Measurements from ENCODE around the gene DLG5.

Gene DLG5

GRCh38 chr10:77943121-77943901, 16.8 kb upstream of the DLG5 start:
- DNase-seq = no peak

GRCh38 chr10:77941790-77942189, 15.2 kb upstream of the DLG5 start:
- no peak for DNase-seq

- DNase-seq = no peak
These were observed 14.1 kb upstream of the DLG5 start for GRCh38 chr10:77940627-77941026.

DNA sequence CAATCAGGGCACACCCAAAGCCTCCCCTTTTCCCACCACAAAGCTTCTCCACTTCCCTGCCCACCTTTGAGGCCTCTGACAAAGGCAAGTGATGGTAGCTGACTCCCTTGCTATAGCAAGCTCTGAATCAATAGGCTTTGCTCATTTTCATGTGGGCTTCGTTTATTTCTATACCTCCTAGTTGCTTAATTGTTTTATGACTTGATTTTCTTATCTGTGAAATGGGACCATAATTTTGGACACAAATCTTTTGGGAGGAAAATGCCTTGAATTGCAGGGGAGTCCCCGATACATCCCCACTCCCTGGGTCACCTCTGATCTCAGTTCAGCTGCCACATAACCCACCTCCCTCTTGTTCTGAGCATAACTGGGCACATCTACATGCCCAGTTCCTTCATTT, 13.7 kb upstream of the DLG5 start:
- DNase-seq = no peak

GRCh38 chr10:77939561-77940001, 13.0 kb upstream of the DLG5 start:
- DNase-seq = no peak

DNA sequence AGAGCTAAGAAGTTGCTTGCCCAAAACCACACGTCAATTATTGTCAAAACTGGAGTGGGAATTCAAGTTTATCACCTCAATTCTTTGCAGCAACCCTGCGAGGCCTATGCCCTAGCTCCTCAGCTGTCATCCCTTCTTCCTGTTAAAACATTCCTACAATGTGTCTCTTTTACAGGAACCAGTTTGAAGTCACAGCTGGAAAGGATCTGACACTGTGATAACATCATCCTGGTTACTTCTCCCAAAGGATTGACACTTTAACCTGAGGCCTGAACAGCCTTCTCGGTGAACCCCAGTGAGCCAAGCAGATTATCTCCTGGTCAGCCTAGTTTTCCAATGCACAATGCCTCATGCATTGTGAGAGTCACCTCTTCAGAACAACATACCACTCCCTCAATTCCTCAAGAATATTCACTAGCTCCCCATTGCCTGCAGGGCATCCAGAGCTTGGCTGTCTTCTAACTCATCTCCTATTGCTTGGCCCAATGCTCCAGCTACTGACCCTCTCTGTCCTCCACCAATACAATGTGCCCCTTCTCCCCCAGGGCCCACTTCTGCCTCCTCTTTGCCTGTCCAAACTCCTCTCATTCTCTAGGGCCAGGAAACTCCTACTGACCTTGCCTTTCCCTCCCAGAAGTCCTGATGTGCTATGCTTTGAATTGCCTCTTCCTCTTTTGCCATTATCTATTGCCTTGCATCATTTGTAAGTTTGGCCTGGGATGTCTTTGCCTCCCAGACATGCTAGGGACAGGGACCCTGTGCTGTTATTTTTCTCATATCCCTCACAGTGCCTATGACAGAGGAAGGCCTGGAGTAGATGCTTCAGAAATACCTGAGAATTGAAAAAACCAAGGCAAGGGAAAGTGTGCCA, 10.4 kb upstream of the DLG5 start:
- DNase-seq = no peak

DNA sequence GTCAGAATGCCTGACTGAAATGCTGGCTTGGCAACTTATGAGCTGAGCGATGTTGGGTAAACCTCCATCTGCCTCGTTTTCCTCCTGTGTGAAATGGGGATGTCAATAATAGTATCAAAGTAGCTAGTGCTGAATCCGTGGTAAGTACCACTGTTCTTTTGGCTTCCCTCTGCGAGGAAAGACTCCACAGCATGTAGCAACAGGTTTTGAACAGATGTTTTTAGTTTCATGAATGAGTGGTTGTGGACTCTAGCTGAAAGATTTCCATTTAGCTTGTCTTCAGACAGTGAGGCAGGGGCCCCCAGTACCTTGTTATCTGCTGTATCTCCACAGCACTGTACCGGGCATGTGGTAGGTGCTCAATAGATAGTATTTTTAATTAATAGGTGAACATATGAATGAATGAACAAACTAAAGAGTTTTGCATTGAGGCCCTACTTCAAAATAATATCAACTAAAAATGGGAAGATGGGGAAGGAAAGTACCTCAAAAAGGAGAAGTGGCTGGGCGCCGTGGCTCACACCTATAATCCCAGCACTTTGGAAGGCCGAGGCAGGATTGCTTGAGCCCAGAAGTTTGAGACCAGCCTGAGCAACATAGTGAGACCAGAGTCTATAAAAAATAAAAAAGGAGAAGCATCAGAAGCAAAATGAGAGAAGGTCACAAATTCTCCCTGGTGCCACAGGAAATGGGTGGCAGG, 5.6 kb upstream of the DLG5 start:
- DNase-seq = no peak

GRCh38 chr10:77927402-77928246, 1.1 kb upstream of the DLG5 start:
- DNase-seq = no peak

DNA sequence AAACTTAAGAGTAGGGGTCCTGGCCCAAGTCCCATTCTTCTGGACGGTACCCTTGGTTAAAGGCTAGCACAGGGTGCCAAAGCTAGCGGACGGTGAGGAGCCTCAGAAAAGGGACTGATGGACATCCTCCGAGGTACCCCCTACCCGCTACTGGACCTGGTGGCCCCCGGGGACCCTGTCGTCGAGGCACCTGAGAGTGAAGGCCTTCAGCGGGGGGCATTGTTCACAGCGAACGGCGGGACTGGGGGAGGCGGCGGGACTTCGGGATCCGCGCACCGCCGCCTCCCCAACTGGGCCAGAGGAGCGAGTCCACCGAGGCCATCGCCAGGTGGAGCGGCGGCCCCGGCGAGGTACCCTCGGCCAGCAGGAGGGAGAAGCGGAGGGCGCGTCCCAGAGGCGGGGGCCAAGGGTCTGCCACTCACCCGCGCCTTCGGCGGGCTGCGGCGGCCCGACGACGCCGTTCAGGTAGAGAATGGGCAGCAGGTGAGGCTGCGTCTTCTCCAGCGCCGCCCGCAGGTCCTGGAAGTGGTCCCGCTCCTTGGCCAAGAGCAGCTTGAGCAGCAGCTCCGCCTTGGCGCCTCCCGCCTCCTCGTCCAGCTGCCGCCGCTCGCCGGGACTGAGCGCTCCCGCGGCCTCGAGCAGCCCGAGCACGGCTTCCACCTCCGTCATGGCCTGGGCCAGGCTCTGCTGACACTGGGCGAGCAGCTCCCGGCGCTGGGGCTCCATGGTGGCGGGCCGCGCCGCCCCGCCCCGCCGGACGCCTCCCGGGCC, 575 bp downstream of the DLG5 start:
- no peak for DNase-seq

DNA sequence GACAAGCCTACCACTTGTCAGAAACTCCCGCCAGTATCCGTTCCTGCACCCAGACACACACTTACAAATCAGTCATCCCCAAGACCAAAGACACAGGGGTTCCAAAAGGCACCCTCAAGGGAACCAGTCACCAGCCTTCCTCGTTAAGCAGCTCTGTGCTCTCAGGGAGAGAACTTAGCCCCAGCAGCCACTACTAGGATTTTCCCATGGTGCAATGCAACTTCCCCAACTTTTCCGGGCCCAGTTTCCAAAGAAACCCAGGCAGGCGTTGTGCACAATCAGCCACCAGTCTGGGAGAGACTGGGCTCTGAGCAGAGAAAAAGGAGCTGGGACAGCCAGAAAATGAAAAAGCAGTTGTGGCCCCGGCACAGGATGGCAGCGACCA, 1.2 kb downstream of the DLG5 start:
- DNase-seq = no peak

GRCh38 chr10:77922566-77923179, 3.9 kb downstream of the DLG5 start:
- no peak for DNase-seq

- DNase-seq = no peak
These were observed 4.5 kb downstream of the DLG5 start for GRCh38 chr10:77922055-77922454.

DNA sequence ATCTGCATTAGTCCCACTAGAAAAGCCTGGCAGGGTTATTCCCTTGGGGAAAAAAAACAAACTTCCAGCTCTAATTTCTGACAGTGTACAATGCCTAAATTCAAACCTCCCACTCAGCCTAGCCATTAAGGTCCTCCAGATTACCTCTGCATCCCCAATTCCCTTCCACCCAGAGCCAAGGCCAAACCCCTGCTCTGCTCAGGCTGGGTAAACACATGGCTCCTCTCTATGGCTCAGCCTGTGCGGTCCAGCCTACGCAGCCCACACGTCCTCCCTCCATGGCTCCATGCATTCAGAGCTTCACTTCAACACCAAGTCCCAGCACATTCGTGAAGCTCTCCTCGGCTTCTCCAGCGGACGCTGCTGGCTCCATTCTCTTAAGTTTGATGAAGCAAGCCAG, 5.2 kb downstream of the DLG5 start:
- DNase-seq = peak; percentile 54

GRCh38 chr10:77920495-77920894, 6.1 kb downstream of the DLG5 start:
- DNase-seq = no peak

GRCh38 chr10:77919713-77920108, 6.8 kb downstream of the DLG5 start:
- DNase-seq = no peak

- DNase-seq = no peak
These were observed 11.0 kb downstream of the DLG5 start for GRCh38 chr10:77915319-77916105.

DNA sequence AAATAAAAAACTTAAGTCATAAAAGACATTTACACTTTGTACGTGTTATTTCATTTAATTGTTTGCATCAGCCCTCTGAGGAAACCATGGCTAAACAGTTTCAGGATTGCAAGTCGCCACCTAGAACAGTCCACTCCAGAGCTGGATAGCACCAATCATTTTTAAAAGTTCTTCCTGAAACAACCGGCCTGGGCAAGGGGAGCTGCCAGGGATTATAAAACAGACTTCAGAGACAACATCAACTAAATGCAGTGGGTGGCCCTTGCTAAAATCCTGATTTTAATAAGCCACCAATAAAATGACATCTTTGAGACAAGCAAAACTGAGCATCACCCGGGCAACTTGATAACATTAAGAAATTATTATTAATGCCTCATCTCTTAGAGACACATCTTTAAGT, 13.5 kb downstream of the DLG5 start:
- no peak for DNase-seq

DNA sequence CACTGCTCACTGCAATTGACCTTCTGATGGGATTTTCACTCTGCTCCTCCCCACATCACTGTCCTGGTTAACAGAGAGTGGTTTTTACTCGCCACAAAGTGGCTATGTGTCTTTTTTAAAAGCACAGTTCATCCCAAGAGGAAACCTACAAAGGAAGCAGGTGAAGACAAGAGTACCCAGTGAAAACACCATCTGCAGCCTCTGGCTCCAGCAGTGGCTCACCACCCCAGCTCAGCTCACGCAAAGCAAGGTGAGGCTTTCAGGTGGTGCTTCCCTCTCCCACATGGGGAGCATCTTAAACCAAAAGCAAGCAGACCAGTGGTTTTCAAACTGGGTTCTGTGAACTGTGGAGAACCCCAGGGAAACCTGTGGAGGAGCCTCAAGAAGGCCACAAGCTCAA, 14.0 kb downstream of the DLG5 start:
- no peak for DNase-seq

- DNase-seq = no peak
These were observed 14.9 kb downstream of the DLG5 start for GRCh38 chr10:77911535-77912123.

DNA sequence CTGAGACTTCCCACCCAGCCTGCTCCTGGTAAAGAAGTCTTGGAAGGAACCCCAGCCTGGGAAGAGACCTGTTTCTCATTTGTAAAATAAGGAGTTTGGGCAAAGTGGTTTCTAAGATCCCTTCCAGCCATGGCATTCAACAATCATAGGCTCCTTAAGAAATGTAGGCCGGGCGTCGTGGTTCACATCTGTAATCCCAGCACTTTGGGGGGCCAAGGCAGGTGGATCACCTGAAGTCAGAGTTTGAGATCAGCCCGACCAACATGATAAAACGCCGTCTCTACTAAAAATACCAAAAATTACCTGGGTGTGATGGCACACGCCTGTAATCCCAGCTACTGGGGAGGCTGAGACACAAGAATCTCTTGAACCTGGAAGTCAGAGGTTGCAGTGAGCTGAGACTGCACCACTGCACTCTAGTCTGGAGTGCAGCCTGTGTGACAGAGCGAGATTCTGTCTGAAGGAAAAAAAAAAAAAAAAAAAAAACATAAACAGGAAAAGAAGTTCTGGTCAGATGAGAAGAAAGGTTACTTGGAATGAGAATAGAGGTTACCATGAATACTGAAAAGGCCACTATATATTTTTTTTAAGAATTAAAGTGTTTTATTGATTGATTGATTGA, 15.9 kb downstream of the DLG5 start:
- DNase-seq = no peak
